Glomerular endothelial cell (primary cell): ENCODE measurements around the gene GRP. TPM values are rescaled to one million over a fixed set of nuclear protein-coding genes. Genes with fewer than 3 reads are reported as not detected.
A peak's percentile ranks its signal among the peaks of the same experiment; 100 is the strongest.
"Not testable (repeated sequence)": the region's sequence is repeated elsewhere in the genome, so short reads cannot be mapped to it uniquely, and the experiment has no call there.

Experiments used
- DNase-seq: peaks from one replicate; pipeline ENCODE4 v3.0.0-alpha.2; 2011; ENCODE audit warnings: low read depth, low spot score; ENCODE audit errors: extremely low read depth
- total RNA-seq: library from RNA; depleted of rRNA; stranded (reverse); fragments of >200 nt; gene quantifications from 2 replicates; pipeline ENCODE4 v1.2.3, GENCODE V29; 2015

The GRP gene
- total RNA-seq, 1 donor from 2014 or later, result not detected

DNA sequence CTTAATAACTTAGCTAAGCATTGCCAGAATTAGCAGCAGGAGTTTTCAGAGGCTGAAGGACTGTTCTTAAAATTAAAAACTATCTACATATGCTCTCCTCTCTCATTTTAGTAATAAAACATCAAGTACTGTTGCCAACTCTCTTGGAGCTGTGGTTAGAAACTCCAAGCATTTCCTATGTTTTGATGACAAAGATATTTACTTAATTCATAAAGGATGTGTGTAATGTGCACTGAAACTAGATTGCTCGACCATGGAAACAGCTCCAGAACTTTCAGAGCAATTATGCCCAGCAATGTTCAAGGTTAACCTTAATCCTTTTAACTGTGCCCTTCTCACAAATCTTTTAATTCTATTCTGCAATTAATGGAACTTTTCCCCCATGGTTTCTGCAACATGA lies 8.4 kb downstream of the GRP start:
- no peak for DNase-seq

DNA sequence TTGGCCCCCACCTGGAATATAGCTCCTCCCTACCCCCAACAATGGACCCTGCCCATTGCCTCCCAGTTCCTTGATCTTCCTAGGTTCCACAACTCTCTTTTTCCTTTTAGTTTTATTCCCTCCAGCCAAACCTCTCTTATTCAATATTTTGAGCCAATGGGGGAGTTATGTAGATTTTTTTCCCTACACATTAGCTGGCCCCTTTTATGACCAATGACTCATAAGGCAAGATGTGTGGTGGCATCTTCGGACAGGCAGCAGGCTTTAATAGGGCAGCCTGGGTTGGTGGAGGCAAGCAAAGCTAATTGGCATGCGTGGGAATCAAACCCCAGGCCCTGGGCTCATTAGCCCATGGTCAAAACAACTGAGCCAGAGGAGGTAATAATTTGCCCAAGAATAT lies 9.2 kb downstream of the GRP start:
- no peak for DNase-seq

DNA sequence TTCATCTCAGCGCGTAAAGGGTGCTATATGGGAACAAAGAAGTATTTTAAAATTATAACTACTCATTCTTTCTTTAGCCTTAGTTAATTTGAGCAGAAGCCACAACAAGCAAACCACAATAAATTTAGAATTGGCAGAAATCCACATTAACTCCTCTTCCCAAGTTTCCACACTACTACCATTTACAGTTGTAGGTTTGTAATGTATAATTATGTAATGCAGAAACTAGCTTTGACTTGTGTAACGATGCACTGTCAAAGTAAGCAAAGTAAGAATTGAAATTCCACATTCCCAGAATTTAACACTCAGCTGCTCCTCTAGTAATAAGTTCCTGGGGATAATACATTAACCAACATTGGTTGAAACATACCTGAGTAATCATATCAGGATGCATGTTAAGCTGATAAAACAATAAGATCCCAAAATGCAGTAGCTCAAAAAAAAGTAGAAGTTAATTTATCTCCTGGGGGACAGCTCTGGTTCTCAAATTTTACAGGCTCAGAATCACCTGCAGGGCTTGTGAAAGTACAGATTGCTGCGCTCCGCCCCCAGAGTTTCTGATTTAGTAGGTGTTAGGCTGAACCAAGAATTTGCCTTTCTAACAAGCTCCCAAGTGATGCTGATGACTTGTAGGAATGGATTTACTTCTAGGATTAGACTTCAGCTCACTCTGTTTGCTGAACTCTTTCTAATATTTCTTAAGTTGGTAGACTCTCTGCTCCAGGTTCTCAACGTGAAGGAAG lies 9.9 kb downstream of the GRP start:
- no peak for DNase-seq

- no peak for DNase-seq
Measured at GRCh38 chr18:59231114-59231513, 11.2 kb downstream of the GRP start.

DNA sequence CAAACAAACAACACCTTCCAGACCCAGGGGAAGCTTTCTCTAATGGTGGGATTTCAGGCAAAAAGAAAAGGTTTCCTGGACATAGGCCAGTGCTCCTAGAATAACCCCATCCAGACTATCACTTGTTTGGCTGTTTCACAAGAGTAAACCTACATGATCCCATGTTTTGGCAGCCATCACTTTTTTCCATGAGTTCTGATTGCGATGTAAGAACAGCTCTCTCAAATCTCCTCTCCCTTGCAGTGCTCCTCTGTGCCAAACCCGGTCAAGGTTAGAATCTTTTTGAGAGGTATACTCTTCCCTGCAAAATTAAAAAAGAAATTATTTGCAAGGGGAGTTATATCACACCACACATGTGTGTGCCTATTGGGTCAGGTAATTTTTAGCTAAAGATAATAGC lies 11.9 kb downstream of the GRP start:
- no peak for DNase-seq

- DNase-seq, result no peak
Measured at GRCh38 chr18:59232309-59233016, 12.5 kb downstream of the GRP start.

GRCh38 chr18:59233017-59233410 lies 13.1 kb downstream of the GRP start:
- DNase-seq, result no peak

GRCh38 chr18:59238385-59238784 lies 18.4 kb downstream of the GRP start:
- DNase-seq, result no peak

DNA sequence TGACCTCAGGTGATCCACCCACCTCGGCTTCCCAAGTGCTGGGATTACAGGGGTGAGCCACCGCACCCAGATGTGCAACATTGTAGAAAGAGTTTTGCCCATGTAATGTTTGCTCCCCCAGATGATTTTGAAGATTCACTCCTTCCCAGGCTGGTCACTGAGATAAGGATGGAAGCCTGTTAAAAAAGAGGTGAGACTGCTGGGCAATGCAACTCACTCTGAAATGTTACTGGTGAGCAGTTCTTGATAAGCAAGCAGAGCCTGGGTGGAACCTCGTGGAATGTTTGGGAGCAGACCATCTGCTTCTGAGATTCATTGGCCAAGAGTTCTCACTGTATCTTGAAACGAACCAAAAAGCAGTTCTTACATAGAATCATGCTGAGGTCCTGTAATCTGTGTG lies 19.7 kb downstream of the GRP start:
- no peak for DNase-seq

- DNase-seq, result no peak
Measured at GRCh38 chr18:59242906-59243305, 22.9 kb downstream of the GRP start.

GRCh38 chr18:59246796-59247195 lies 26.8 kb downstream of the GRP start:
- DNase-seq, result no peak

DNA sequence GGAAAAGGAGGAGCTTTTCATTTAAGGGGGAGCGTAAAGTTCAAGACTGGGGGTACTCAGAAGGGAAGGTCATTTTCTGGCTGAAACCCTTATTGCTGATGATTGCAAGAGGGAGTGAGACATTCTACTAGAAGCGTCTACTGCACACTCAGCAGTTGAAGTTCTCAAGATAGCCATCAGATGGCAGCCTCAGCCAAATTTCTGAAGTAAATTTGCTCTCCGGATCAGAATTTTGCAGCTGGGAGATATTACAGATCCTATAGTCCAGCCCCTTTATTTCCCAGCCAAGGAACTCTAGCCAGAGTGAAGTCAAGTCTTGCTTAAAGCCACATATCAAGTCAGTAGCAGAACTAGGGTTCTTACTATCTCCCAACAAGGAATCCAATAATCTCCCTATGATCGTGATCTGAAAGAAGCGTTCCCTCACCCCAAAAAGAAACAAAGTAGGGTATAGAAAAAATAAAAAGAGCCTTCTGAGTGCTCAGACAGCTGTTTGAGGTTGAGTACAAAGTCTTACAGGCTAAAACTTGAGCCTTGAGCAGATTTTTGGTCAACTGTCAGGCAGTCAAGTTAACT lies 29.3 kb downstream of the GRP start:
- DNase-seq, result peak; percentile 31

DNA sequence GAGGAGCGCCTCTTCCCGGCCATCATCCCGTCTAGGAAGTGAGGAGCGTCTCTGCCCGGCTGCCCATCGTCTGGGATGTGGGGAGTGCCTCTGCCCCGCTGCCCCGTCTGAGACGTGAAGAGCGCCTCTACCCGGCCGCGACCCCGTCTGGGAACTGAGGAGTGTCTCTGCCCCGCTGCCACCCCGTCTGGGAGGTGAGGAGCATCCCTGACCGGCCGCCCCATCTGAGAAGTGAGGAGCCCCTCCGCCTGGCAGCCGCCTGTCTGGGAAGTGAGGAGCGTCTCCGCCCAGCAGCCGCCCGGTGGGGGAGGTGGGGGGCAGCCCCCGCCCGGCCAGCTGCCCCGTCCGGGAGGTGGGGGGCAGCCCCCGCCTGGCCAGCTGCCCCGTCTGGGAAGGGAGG lies 35.5 kb downstream of the GRP start:
- not testable (repeated sequence) for DNase-seq

GRCh38 chr18:59261842-59262241 lies 41.9 kb downstream of the GRP start:
- DNase-seq, result not testable (repeated sequence)

DNA sequence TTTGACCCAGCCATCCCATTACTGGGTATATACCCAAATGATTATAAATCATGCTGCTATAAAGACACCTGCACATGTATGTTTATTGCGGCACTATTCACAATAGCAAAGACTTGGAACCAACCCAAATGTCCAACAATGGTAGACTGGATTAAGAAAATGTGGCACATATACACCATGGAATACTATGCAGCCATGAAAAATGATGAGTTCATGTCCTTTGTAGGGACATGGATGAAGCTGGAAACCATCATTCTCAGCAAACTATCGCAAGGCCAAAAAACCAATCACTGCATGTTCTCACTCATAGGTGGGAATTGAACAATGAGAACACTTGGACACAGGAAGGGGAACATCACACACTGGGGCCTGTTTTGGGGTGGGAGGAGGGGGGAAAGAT lies 42.3 kb downstream of the GRP start:
- DNase-seq, result not testable (repeated sequence)

GRCh38 chr18:59263661-59264060 lies 43.7 kb downstream of the GRP start:
- DNase-seq, result no peak

- DNase-seq, result no peak
Measured at GRCh38 chr18:59264121-59264571, 44.2 kb downstream of the GRP start.

- no peak for DNase-seq
Measured at GRCh38 chr18:59264651-59265245, 44.8 kb downstream of the GRP start.

DNA sequence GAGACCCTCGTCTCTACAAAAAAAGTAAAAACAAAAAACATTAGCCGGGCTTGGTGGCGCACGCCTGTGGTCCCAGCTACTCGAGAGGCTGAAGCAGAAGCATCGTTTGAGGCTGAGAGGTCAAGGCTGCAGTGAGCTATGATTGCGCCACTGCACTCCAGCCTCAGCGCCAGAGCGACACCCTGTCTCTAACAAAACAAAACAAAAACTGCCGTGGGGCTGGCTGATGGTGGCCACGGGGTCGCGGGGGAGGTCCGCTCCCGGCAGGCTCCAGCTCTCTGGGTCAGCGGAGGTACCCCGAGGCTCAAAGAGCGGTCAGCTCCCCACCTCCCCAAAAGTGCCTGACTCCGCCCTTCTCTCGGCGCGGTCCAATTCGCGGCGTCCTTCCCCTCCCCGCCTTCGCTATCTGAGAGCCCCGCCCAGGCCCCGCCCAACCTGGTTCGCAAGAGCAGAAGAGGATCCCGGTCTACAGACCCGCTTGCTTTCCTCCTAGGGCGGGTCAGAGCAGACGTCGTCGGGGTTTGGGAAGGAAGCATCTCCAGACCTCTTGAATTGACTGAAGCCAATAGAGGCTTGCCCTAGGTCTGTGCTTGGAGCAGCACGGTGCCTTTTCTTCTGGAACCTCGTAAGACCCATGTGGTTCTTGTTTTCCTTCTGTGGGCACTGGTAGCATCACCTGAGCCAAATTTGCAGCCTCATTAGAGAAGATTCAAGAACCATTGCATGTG lies 45.5 kb downstream of the GRP start:
- no peak for DNase-seq

GRCh38 chr18:59265974-59266369 lies 46.0 kb downstream of the GRP start:
- DNase-seq, result no peak

DNA sequence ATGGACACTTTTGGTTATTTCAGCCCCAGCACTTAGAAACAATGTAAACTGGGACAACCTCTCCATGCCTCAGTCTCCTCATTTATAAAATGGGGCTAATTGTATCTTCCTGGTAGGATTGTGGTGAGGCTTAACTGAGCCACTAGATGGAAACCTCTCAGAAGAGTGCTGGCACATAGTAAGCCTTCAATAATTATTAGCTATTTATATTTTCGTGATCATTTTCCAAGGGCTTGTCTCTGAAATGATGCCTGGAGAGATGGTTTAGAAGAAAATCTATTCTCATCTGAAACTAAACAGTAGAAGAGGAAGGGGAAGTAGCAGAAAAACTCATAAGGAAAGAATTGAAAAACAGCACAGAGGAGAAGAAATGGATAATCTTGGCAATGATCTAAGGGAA lies 46.5 kb downstream of the GRP start:
- no peak for DNase-seq
